Keratinocyte (primary cell): Measurements from ENCODE around the gene GPX7. TPM values are rescaled to one million over a fixed set of nuclear protein-coding genes. Genes with fewer than 3 reads are reported as not detected.

Experiments used
- DNase-seq: peaks from one replicate; pipeline ENCODE4 v3.0.0-alpha.2; 2011; ENCODE audit warnings: low read depth, missing footprints, low spot score
- FAIRE-seq: peaks from 2 replicates; lab custom pipeline; 2011; peaks lifted over from hg19 to GRCh38; lab: Jason Lieb, UNC
- H2AFZ ChIP-seq: 2 replicates; pipeline ENCODE4 v1.6.0; 2012; ENCODE audit warnings: low read length, control low read depth, inconsistent platforms; ENCODE audit not compliant: control insufficient read depth
- H3K27ac ChIP-seq: 2 replicates; pipeline ENCODE4 v1.5.1; 2011; ENCODE audit warnings: low read length; ENCODE audit not compliant: control insufficient read depth, insufficient read depth
- H3K27me3 ChIP-seq: 3 replicates; pipeline ENCODE4 v1.6.0; 2011; ENCODE audit warnings: low read length; ENCODE audit not compliant: control insufficient read depth, insufficient read depth; ENCODE audit errors: extremely low read depth
- H3K36me3 ChIP-seq, 2 experiments: 2 replicates in 1 of 2; 3 replicates in 1 of 2; pipeline ENCODE4 v1.5.1; 2011; ENCODE audit warnings: low read length in 2 of 2, mild to moderate bottlenecking in 1 of 2; ENCODE audit not compliant: control insufficient read depth in 2 of 2, insufficient read depth in 2 of 2; ENCODE audit errors: extremely low read depth in 1 of 2
- H3K4me1 ChIP-seq: 3 replicates; pipeline ENCODE4 v1.5.1; 2011; ENCODE audit warnings: low read length; ENCODE audit not compliant: control insufficient read depth, insufficient read depth; ENCODE audit errors: extremely low read depth
- H3K4me2 ChIP-seq: 3 replicates; pipeline ENCODE4 v1.6.0; 2011; ENCODE audit warnings: low read depth, low read length; ENCODE audit not compliant: control insufficient read depth, insufficient read depth; ENCODE audit errors: extremely low read depth
- H3K4me3 ChIP-seq, 3 experiments: fragments of 200-600 bp in 1 of 3; sonication (generic) in 1 of 3; 2 replicates in 2 of 3; 3 replicates in 1 of 3; pipeline ENCODE4 v1.5.1; 2011 to 2016; ENCODE audit warnings: low read length in 3 of 3, mild to moderate bottlenecking in 3 of 3, control low read depth in 2 of 3, inconsistent platforms in 1 of 3, low read depth in 1 of 3, mixed read lengths in 1 of 3, mixed run types in 1 of 3, moderate library complexity in 1 of 3; ENCODE audit not compliant: control insufficient read depth in 2 of 3, insufficient read depth in 2 of 3; ENCODE audit errors: extremely low read depth in 1 of 3
- H3K79me2 ChIP-seq: 2 replicates; pipeline ENCODE4 v1.6.0; 2012; ENCODE audit warnings: low read length; ENCODE audit not compliant: control insufficient read depth, insufficient read depth
- H3K9ac ChIP-seq: 3 replicates; pipeline ENCODE4 v1.6.0; 2011; ENCODE audit warnings: low read length; ENCODE audit not compliant: control insufficient read depth, insufficient read depth; ENCODE audit errors: extremely low read depth
- H3K9me1 ChIP-seq: 3 replicates; pipeline ENCODE4 v1.6.0; 2011; ENCODE audit warnings: low read length; ENCODE audit not compliant: control insufficient read depth, insufficient read depth; ENCODE audit errors: extremely low read depth
- H3K9me3 ChIP-seq: 2 replicates; pipeline ENCODE4 v1.5.1; 2012; ENCODE audit warnings: low read depth, low read length; ENCODE audit not compliant: control insufficient read depth
- H4K20me1 ChIP-seq: 3 replicates; pipeline ENCODE4 v1.6.0; 2011; ENCODE audit warnings: low read length; ENCODE audit not compliant: control insufficient read depth, insufficient read depth; ENCODE audit errors: extremely low read depth
- EZH2 ChIP-seq: IDR thresholded peaks from one replicate; pipeline ENCODE4 v1.6.1; 2012; ENCODE audit warnings: inconsistent platforms, mild to moderate bottlenecking, low read length, moderate library complexity
- dilution Hi-C: fragments of 300-500 bp; cut with MboI; formaldehyde crosslinking; loops from one replicate; pipeline ENCODE4 v1.7.0; 2020; ENCODE audit warnings: low sequenced_read_pairs; ENCODE audit not compliant: extremely low pct_ligation_motif_present
- polyA plus RNA-seq, 5 experiments: library from polyadenylated mRNA; depleted of rRNA in 3 of 5; stranded (reverse) in 3 of 5; stranded (forward) in 1 of 5; unstranded in 1 of 5; fragments of >200 nt; gene quantifications; 1 replicate in 1 of 5; 2 replicates in 3 of 5; 3 replicates in 1 of 5; pipeline versions ENCODE4 v1.2.1 to v1.2.3, GENCODE V29; 2011 to 2012; ENCODE audit warnings: missing spikeins in 2 of 5, low read depth in 1 of 5, low replicate concordance in 1 of 5
- TF ChIP-seq, protein P1 (sequence below), 3 experiments: IDR thresholded peaks in 1 of 3; conservative IDR thresholded peaks in 1 of 3; optimal IDR thresholded peaks in 1 of 3; 2 replicates in 2 of 3; 3 replicates in 1 of 3; pipeline versions ENCODE3 to v1.5.1; 2011; ENCODE audit warnings: low read length in 3 of 3, mild to moderate bottlenecking in 3 of 3, moderate library complexity in 2 of 3, control low read depth in 1 of 3, inconsistent platforms in 1 of 3; ENCODE audit not compliant: insufficient read depth in 2 of 3; ENCODE audit errors: extremely low read depth in 1 of 3

Gene GPX7
- polyA plus RNA-seq, 1 donor (not counting 4 experiments of a cell fraction or from before 2014, with no cell fraction given), result 0.49 TPM

DNA sequence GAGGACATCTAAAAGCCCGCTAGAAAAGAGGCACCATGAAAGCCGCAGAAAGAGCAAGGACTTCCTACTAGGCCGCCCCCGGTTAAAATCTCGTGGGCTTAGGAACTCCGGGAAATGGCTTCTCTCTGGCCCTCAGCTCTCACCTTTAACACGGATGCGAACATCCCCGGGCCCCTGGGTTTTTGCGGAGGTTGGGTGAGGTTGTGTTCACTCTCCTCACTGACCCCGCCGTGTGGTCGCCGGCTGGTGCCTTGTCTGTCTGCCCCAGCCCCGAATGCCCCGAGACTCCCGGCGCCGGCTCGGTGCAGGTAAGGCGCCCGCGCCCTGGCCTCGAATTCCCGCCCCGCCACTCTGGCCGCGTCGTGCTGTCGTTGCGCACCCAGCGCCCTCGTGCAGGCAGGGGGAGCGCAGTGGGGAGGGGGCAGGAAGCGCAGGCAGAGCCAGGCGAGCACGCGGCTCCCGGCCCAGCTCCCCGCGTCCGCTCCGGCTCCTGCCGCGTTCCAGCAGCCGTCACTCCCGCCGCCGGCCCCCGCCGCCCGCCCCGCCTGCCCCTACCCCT lies 30.6 kb downstream of the GPX7 start, which contains the start of gene SHISAL2A:
SHISAL2A (plus strand) TSS at position 437 of the 559 bp plus-strand sequence. CDS start 326 bp downstream, outside the sequence.
- Histone ChIP-seq H3K27me3 (peaks cover 26% of the 10 kb centered on the region), H3K4me3 (no peak within 1 kb of the TSS), H3K36me3 (no peaks in the 10 kb centered on the region), H3K9me1 (peaks cover 2% of the 10 kb centered on the region), H3K27ac (no peak within 1 kb of the TSS), H4K20me1 (no peaks in the 10 kb centered on the region), H3K9ac (no peak within 1 kb of the TSS), H3K9me3 (no peaks in the 10 kb centered on the region), H3K4me1 (peaks cover 11% of the 10 kb centered on the region), H2AFZ (peak within 1 kb of the TSS; percentile 53), H3K4me2 (peak within 1 kb of the TSS; percentile 53), H3K79me2 (no peaks in the 10 kb centered on the region)
- no peak for FAIRE-seq
- DNase-seq, result no peak
- no peak for TF ChIP-seq EZH2
- TF ChIP-seq, protein P1, sequence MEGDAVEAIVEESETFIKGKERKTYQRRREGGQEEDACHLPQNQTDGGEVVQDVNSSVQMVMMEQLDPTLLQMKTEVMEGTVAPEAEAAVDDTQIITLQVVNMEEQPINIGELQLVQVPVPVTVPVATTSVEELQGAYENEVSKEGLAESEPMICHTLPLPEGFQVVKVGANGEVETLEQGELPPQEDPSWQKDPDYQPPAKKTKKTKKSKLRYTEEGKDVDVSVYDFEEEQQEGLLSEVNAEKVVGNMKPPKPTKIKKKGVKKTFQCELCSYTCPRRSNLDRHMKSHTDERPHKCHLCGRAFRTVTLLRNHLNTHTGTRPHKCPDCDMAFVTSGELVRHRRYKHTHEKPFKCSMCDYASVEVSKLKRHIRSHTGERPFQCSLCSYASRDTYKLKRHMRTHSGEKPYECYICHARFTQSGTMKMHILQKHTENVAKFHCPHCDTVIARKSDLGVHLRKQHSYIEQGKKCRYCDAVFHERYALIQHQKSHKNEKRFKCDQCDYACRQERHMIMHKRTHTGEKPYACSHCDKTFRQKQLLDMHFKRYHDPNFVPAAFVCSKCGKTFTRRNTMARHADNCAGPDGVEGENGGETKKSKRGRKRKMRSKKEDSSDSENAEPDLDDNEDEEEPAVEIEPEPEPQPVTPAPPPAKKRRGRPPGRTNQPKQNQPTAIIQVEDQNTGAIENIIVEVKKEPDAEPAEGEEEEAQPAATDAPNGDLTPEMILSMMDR (optimal IDR thresholded peaks at IDR 0.05 in 1 of 3, IDR thresholded peaks at IDR 0.05 in 1 of 3, conservative IDR thresholded peaks at IDR 0.05 in 1 of 3; ENCODE audit: extremely low read depth in 1 of 3, insufficient read depth in 2 of 3, low read length in 3 of 3), result no peak
- dilution Hi-C loops, result no loop called here

- H3K36me3 ChIP-seq, result no peaks in the 10 kb centered on the region
- H3K4me1 ChIP-seq, result peaks cover 11% of the 10 kb centered on the region
- no peak overlapping the region for H3K9ac ChIP-seq
- TF ChIP-seq, protein P1 (optimal IDR thresholded peaks at IDR 0.05 in 1 of 3, IDR thresholded peaks at IDR 0.05 in 1 of 3, conservative IDR thresholded peaks at IDR 0.05 in 1 of 3; ENCODE audit: extremely low read depth in 1 of 3, insufficient read depth in 2 of 3, low read length in 3 of 3), result no peak
- peak; percentile 69 for TF ChIP-seq EZH2
- no peaks in the 10 kb centered on the region for H3K79me2 ChIP-seq
- DNase-seq (no peak), FAIRE-seq (no peak)
- H2AFZ ChIP-seq, result peak overlapping the region; percentile 53
- no peak overlapping the region for H3K27ac ChIP-seq
- dilution Hi-C loops, result no loop called here
- H3K4me2 ChIP-seq, result peak overlapping the region; percentile 53
- no peaks in the 10 kb centered on the region for H4K20me1 ChIP-seq
- H3K9me3 ChIP-seq, result no peaks in the 10 kb centered on the region
- no peak overlapping the region for H3K4me3 ChIP-seq
- peaks cover 26% of the 10 kb centered on the region for H3K27me3 ChIP-seq
- H3K9me1 ChIP-seq, result peaks cover 2% of the 10 kb centered on the region
These were observed 31.2 kb downstream of the GPX7 start for GRCh38 chr1:52633291-52633754.
